ENCODE measurements around the gene IL20. TPM values are rescaled to one million over a fixed set of nuclear protein-coding genes. Genes with fewer than 3 reads are reported as not detected.

Gene IL20
- total and polyA plus RNA-seq, 7 donors = not detected

GRCh38 chr1:206892351-206892984 is 27.0 kb downstream of the IL20 start:
- 84 to 85% methylated on average over 3 of the region's 3 CpGs for WGBS, 2 donors
- Histone ChIP-seq H3K4me1 (peaks cover 0 to 5% (median 0%) of the 10 kb centered on the region in 4 donors), H3K27me3 (no peaks in the 10 kb centered on the region), H3K4me3 (no peak overlapping the region), H3K36me3 (no peaks in the 10 kb centered on the region), H3K27ac (no peak overlapping the region), H3K9me3 (no peaks in the 10 kb centered on the region)
- intact Hi-C loops (cut with DNase I) = no loop called here
- TF ChIP-seq EP300 (IDR thresholded peaks at IDR 0.05) (no peak), CTCF (IDR thresholded peaks at IDR 0.05) (no peak), POLR2A (IDR thresholded peaks at IDR 0.05) (no peak), POLR2AphosphoS5 (IDR thresholded peaks at IDR 0.05) (no peak)
- no peak for DNase-seq

- DNase-seq = no peak
- no peaks in the 10 kb centered on the region for H3K27me3 ChIP-seq
- intact Hi-C loops (cut with DNase I) = no loop called here
- TF ChIP-seq POLR2AphosphoS5 (IDR thresholded peaks at IDR 0.05) = no peak
- TF ChIP-seq EP300 (IDR thresholded peaks at IDR 0.05) = no peak
- TF ChIP-seq CTCF (IDR thresholded peaks at IDR 0.05) = no peak
- TF ChIP-seq POLR2A (IDR thresholded peaks at IDR 0.05) = no peak
- no peaks in the 10 kb centered on the region for H3K36me3 ChIP-seq
- H3K9me3 ChIP-seq = no peaks in the 10 kb centered on the region
- WGBS, 2 donors = 71 to 77% methylated on average over 2 of the region's 2 CpGs
- H3K27ac ChIP-seq = no peak overlapping the region
- H3K4me3 ChIP-seq = no peak overlapping the region
- peaks cover 0 to 5% (median 0%) of the 10 kb centered on the region in 4 donors for H3K4me1 ChIP-seq
These were observed 28.0 kb downstream of the IL20 start for GRCh38 chr1:206893380-206893779.

- peaks cover 0 to 3% (median 0%) of the 10 kb centered on the region in 4 donors for H3K4me1 ChIP-seq
- no peaks in the 10 kb centered on the region for H3K9me3 ChIP-seq
- H3K4me3 ChIP-seq = no peak overlapping the region
- WGBS, 2 donors = 44 to 68% methylated on average over 3 of the region's 3 CpGs
- H3K27ac ChIP-seq = no peak overlapping the region
- H3K27me3 ChIP-seq = no peaks in the 10 kb centered on the region
- intact Hi-C loops (cut with DNase I) = no loop called here
- TF ChIP-seq POLR2A (IDR thresholded peaks at IDR 0.05) = no peak
- TF ChIP-seq CTCF (IDR thresholded peaks at IDR 0.05) = no peak
- TF ChIP-seq EP300 (IDR thresholded peaks at IDR 0.05) = no peak
- TF ChIP-seq POLR2AphosphoS5 (IDR thresholded peaks at IDR 0.05) = no peak
- no peak for DNase-seq
- no peaks in the 10 kb centered on the region for H3K36me3 ChIP-seq
These were observed 29.9 kb downstream of the IL20 start for GRCh38 chr1:206895325-206895724.

- TF ChIP-seq POLR2A (IDR thresholded peaks at IDR 0.05) = no peak
- no peak for TF ChIP-seq CTCF (IDR thresholded peaks at IDR 0.05)
- Histone ChIP-seq H3K36me3 (no peaks in the 10 kb centered on the region), H3K9me3 (no peaks in the 10 kb centered on the region), H3K27me3 (no peaks in the 10 kb centered on the region), H3K4me1 (no peaks in the 10 kb centered on the region), H3K27ac (no peak overlapping the region), H3K4me3 (no peak overlapping the region)
- DNase-seq = no peak
- WGBS, 2 donors = 11 to 43% methylated on average over 3 of the region's 3 CpGs
- intact Hi-C loops (cut with DNase I) = no loop called here
These were observed 30.4 kb downstream of the IL20 start for GRCh38 chr1:206895837-206896242.

GRCh38 chr1:206896261-206896660 is 30.8 kb downstream of the IL20 start:
- H3K36me3 ChIP-seq = no peaks in the 10 kb centered on the region
- H3K9me3 ChIP-seq = no peaks in the 10 kb centered on the region
- H3K4me3 ChIP-seq = no peak overlapping the region
- H3K27ac ChIP-seq = no peak overlapping the region
- no peak for DNase-seq
- intact Hi-C loops (cut with DNase I) = no loop called here
- no peak for TF ChIP-seq POLR2A (IDR thresholded peaks at IDR 0.05)
- TF ChIP-seq CTCF (IDR thresholded peaks at IDR 0.05) = no peak
- TF ChIP-seq POLR2AphosphoS5 (IDR thresholded peaks at IDR 0.05) = no peak
- TF ChIP-seq EP300 (IDR thresholded peaks at IDR 0.05) = no peak
- no peaks in the 10 kb centered on the region for H3K27me3 ChIP-seq
- H3K4me1 ChIP-seq = no peaks in the 10 kb centered on the region
- WGBS, 2 donors = 77 to 80% methylated on average over 3 of the region's 3 CpGs

Data from sigmoid colon (tissue), 7 donors.